ELR (cell line): Measurements from ENCODE around the gene ENOX1.
"Not testable (repeated sequence)": the region's sequence is repeated elsewhere in the genome, so short reads cannot be mapped to it uniquely, and the experiment has no call there.

Source experiments
- DNase-seq: peaks from one replicate; pipeline ENCODE4 v3.0.0-alpha.2; 2015; ENCODE audit warnings: low read depth

Gene ENOX1

DNA sequence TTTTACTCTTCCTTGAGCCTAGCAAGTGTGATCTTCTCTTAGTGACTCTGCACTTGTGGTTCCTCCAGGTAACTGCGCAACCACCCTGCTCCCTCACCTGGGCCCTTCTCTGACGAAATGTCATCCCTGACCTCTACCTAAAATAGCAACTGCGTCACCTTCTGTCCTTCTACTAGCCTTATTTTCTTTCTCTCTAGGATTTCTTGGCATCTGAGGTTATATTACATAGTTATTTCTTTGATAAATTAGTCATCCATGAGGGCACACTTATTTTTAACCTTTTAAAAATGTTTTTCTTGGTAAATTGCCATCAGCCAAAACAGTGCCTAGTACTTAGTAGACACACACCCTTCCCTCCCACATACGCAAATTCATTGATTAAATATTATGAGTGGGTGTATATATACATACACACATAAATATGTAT, 355.5 kb downstream of the ENOX1 start:
- no peak for DNase-seq

- no peak for DNase-seq
These were observed 358.1 kb downstream of the ENOX1 start for GRCh38 chr13:43428545-43429296.

- no peak for DNase-seq
These were observed 360.4 kb downstream of the ENOX1 start for GRCh38 chr13:43426355-43426754.

GRCh38 chr13:43425234-43425633, 361.5 kb downstream of the ENOX1 start:
- DNase-seq: no peak

DNA sequence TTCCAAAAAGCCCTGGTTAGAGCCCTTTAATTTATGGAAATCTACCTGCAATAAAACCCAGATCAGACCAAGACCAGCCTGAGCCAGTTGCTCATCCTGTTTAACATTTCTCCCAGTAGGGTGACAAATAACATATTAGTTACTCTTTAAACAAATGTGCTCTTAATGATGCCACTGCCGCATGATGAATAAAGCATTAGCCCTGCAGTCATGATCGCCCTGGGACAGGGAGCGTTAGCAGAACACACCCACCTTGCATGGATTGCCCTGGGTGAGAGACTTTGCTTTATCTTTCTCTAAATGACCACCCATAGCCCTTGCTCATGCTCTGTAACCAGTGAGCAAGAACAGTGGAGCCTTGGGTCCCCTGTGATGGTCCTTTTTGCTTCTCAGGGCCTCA, 362.4 kb downstream of the ENOX1 start:
- no peak for DNase-seq

- DNase-seq: no peak
These were observed 364.7 kb downstream of the ENOX1 start for GRCh38 chr13:43422116-43422515.

DNA sequence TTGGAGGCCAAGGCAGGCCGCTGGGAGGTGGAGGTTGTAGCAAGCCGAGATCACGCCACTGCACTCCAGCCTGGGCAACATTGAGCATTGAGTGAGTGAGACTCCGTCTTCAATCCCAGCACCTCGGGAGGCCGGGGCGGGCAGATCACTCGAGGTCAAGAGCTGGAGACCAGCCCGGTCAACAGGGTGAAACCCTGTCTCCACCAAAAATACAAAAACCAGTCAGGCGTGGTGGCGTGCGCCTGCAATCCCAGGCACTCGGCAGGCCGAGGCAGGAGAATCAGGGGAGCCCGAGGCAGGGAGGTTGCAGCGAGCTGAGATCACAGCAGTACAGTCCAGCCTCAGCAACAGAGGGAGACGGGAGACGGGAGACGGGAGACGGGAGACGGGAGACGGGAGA, 369.9 kb downstream of the ENOX1 start:
- not testable (repeated sequence) for DNase-seq

DNA sequence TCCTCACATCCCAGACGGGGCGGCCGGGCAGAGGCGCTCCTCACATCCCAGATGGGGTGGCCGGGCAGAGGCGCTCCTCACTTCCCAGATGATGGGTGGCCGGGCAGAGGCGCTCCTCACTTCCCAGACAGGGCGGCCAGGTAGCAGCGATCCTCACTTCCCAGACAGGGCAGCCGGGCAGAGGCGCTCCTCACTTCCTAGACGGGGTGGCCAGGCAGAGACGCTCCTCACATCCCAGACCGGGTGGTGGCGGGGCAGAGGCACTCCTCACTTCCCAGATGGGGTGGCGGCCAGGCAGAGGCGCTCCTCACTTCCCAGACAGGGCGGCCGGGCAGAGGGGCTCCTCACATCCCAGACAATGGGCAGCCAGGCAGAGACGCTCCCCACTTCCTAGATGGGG, 370.4 kb downstream of the ENOX1 start:
- DNase-seq: not testable (repeated sequence)

- DNase-seq: not testable (repeated sequence)
These were observed 370.8 kb downstream of the ENOX1 start for GRCh38 chr13:43415903-43416391.

GRCh38 chr13:43414111-43414510, 372.7 kb downstream of the ENOX1 start:
- peak; percentile 5 for DNase-seq

GRCh38 chr13:43411741-43412140, 375.0 kb downstream of the ENOX1 start:
- DNase-seq: no peak

- no peak for DNase-seq
These were observed 375.6 kb downstream of the ENOX1 start for GRCh38 chr13:43411211-43411610.

GRCh38 chr13:43408274-43408673, 378.5 kb downstream of the ENOX1 start:
- no peak for DNase-seq

- DNase-seq: no peak
These were observed 379.7 kb downstream of the ENOX1 start for GRCh38 chr13:43407023-43407581.

GRCh38 chr13:43405457-43405856, 381.3 kb downstream of the ENOX1 start:
- DNase-seq: peak; percentile 80

DNA sequence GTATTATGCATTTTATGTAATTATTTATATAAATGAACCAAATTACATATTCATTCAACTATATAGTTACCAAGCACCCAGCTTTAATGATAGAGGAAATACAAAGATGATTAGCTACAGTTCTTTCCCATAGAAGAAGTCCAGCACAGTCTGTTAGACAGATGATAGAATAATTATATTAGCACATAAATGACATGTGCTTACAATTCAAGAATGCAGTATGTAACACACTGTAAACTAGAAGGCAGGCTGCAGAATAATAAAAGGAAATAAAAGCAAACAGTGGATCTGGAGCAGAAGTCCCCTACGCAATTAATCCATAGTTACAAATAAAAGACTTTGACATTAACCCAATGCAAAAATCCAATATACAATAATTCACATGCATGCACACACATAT, 384.4 kb downstream of the ENOX1 start:
- DNase-seq: no peak

- DNase-seq: no peak
These were observed 385.4 kb downstream of the ENOX1 start for GRCh38 chr13:43401361-43401760.

- peak; percentile 7 for DNase-seq
These were observed 389.7 kb downstream of the ENOX1 start for GRCh38 chr13:43397111-43397510.

- no peak for DNase-seq
These were observed 395.7 kb downstream of the ENOX1 start for GRCh38 chr13:43391036-43391435.

DNA sequence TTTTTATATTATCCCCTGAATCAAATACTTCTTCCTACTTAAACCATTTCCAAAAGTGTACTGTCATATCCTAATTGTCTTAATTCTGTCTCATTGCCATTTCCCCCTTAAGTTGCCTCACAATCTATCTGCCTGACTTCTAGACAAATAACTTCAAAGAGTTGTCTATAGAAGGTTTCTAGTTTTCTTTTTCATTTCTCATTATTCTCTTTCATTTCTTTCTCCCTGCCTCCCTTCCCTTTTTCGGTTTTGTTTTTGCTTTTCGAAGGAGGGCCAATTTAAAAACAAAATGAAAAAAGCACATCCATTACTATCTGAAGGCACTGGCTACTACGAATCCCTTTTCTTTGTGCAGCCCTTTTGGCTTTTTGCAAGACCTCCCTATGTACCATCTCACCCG, 396.2 kb downstream of the ENOX1 start:
- DNase-seq: no peak

- DNase-seq: no peak
These were observed 396.8 kb downstream of the ENOX1 start for GRCh38 chr13:43389983-43390382.

GRCh38 chr13:43389573-43389972, 397.2 kb downstream of the ENOX1 start:
- DNase-seq: no peak

- DNase-seq: no peak
These were observed 398.3 kb downstream of the ENOX1 start for GRCh38 chr13:43388282-43389034.
